ENCODE measurements around the gene PSME2. TPM values are rescaled to one million over a fixed set of nuclear protein-coding genes. Genes with fewer than 3 reads are reported as not detected.

The PSME2 gene
- total and polyA plus RNA-seq, 2 of the 13 experiments (the other 11 are each of a cell fraction or from before 2014, with no cell fraction given): 332 to 716 TPM

- TF ChIP-seq, protein P1, sequence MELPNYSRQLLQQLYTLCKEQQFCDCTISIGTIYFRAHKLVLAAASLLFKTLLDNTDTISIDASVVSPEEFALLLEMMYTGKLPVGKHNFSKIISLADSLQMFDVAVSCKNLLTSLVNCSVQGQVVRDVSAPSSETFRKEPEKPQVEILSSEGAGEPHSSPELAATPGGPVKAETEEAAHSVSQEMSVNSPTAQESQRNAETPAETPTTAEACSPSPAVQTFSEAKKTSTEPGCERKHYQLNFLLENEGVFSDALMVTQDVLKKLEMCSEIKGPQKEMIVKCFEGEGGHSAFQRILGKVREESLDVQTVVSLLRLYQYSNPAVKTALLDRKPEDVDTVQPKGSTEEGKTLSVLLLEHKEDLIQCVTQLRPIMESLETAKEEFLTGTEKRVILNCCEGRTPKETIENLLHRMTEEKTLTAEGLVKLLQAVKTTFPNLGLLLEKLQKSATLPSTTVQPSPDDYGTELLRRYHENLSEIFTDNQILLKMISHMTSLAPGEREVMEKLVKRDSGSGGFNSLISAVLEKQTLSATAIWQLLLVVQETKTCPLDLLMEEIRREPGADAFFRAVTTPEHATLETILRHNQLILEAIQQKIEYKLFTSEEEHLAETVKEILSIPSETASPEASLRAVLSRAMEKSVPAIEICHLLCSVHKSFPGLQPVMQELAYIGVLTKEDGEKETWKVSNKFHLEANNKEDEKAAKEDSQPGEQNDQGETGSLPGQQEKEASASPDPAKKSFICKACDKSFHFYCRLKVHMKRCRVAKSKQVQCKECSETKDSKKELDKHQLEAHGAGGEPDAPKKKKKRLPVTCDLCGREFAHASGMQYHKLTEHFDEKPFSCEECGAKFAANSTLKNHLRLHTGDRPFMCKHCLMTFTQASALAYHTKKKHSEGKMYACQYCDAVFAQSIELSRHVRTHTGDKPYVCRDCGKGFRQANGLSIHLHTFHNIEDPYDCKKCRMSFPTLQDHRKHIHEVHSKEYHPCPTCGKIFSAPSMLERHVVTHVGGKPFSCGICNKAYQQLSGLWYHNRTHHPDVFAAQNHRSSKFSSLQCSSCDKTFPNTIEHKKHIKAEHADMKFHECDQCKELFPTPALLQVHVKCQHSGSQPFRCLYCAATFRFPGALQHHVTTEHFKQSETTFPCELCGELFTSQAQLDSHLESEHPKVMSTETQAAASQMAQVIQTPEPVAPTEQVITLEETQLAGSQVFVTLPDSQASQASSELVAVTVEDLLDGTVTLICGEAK (IDR thresholded peaks at IDR 0.05): peak; percentile 99
- TF ChIP-seq, protein P1 (CRISPR knock-in tag; IDR thresholded peaks at IDR 0.05): peak; percentile 96
- peak; percentile 95 for TF ChIP-seq ZSCAN9 (CRISPR knock-in tag; IDR thresholded peaks at IDR 0.05; ENCODE audit: borderline replicate concordance)
- TF ChIP-seq, protein P2, sequence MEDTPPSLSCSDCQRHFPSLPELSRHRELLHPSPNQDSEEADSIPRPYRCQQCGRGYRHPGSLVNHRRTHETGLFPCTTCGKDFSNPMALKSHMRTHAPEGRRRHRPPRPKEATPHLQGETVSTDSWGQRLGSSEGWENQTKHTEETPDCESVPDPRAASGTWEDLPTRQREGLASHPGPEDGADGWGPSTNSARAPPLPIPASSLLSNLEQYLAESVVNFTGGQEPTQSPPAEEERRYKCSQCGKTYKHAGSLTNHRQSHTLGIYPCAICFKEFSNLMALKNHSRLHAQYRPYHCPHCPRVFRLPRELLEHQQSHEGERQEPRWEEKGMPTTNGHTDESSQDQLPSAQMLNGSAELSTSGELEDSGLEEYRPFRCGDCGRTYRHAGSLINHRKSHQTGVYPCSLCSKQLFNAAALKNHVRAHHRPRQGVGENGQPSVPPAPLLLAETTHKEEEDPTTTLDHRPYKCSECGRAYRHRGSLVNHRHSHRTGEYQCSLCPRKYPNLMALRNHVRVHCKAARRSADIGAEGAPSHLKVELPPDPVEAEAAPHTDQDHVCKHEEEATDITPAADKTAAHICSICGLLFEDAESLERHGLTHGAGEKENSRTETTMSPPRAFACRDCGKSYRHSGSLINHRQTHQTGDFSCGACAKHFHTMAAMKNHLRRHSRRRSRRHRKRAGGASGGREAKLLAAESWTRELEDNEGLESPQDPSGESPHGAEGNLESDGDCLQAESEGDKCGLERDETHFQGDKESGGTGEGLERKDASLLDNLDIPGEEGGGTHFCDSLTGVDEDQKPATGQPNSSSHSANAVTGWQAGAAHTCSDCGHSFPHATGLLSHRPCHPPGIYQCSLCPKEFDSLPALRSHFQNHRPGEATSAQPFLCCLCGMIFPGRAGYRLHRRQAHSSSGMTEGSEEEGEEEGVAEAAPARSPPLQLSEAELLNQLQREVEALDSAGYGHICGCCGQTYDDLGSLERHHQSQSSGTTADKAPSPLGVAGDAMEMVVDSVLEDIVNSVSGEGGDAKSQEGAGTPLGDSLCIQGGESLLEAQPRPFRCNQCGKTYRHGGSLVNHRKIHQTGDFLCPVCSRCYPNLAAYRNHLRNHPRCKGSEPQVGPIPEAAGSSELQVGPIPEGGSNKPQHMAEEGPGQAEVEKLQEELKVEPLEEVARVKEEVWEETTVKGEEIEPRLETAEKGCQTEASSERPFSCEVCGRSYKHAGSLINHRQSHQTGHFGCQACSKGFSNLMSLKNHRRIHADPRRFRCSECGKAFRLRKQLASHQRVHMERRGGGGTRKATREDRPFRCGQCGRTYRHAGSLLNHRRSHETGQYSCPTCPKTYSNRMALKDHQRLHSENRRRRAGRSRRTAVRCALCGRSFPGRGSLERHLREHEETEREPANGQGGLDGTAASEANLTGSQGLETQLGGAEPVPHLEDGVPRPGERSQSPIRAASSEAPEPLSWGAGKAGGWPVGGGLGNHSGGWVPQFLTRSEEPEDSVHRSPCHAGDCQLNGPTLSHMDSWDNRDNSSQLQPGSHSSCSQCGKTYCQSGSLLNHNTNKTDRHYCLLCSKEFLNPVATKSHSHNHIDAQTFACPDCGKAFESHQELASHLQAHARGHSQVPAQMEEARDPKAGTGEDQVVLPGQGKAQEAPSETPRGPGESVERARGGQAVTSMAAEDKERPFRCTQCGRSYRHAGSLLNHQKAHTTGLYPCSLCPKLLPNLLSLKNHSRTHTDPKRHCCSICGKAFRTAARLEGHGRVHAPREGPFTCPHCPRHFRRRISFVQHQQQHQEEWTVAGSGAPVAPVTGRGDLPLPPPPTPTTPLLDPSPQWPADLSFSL (CRISPR knock-in tag; IDR thresholded peaks at IDR 0.05): no peak; the same call in none of the 2 replicates
- no peak for TF ChIP-seq ZFP82 (CRISPR knock-in tag; IDR thresholded peaks at IDR 0.05; ENCODE audit: borderline replicate concordance)
- peak; percentile 34 for TF ChIP-seq JUN (CRISPR knock-in tag; IDR thresholded peaks at IDR 0.05)
- TF ChIP-seq KDM5A (IDR thresholded peaks at IDR 0.05; ENCODE audit: borderline replicate concordance, low read length): peak; percentile 99
- TF ChIP-seq ZUFSP (CRISPR knock-in tag; IDR thresholded peaks at IDR 0.05; ENCODE audit: borderline replicate concordance): no peak
- TF ChIP-seq GATAD2A (CRISPR knock-in tag; IDR thresholded peaks at IDR 0.05): peak; percentile 92
- TF ChIP-seq THAP7 (CRISPR knock-in tag; IDR thresholded peaks at IDR 0.05): peak; percentile 98
Measured at GRCh38 chr14:24188251-24189058, 42.0 kb upstream of the PSME2 start, which contains the start of gene IPO4 (continued).
